ENCODE results near the gene SIM1. TPM values are rescaled to one million over a fixed set of nuclear protein-coding genes. Genes with fewer than 3 reads are reported as not detected.

The SIM1 gene
- total RNA-seq, 1 experiment from 2014 or later: 0.13 TPM

GRCh38 chr6:100433726-100434435 is 30.8 kb downstream of the SIM1 start:
- BruUV-seq (replicated peaks): no TSS peak
- Histone ChIP-seq H3K4me1 (replicated peaks; ENCODE audit: insufficient read depth) (0 out of 2 replicates have a peak, but pooled peaks cover 5% of the 10 kb centered on the region), H3K36me3 (ENCODE audit: low read depth) (no peaks in the 10 kb centered on the region), H3K9me2 (ENCODE audit: insufficient read depth) (no peaks in the 10 kb centered on the region), H4K20me1 (ENCODE audit: insufficient read depth) (no peaks in the 10 kb centered on the region), H3K4me3 (no peak overlapping the region), H3K9me3 (ENCODE audit: insufficient read depth, low read depth) (no peaks in the 10 kb centered on the region; the same call in 1 of the 2 replicates), H3K27me3 (ENCODE audit: insufficient read depth, low read depth) (no peaks in the 10 kb centered on the region), H2AFZ (no peak overlapping the region), H3K4me2 (no peak overlapping the region), H3F3A (ENCODE audit: insufficient read depth, low read depth) (no peaks in the 10 kb centered on the region), H3K27ac (no peak overlapping the region), H3K79me2 (ENCODE audit: low read depth) (no peaks in the 10 kb centered on the region)
- intact Hi-C loops (cut with micrococcal nuclease; ENCODE audit: unreplicated experiment): no loop called here
- POLR2A ChIA-PET (ENCODE audit: unreplicated experiment): interaction anchor here (0.7 kb wide), 1 partner anchor 200 kb away, joined by 8 read pairs; no protein-coding TSS in a partner anchor
- TF ChIP-seq EZH2 (IDR thresholded peaks at IDR 0.05; ENCODE audit: low read depth): no peak
- no peak for TF ChIP-seq CTCF (conservative IDR thresholded peaks at IDR 0.05)
- DNase-seq: no peak
- CTCF ChIA-PET: no interaction called here

- H3K27ac ChIP-seq: no peak overlapping the region
- intact Hi-C loops (cut with micrococcal nuclease; ENCODE audit: unreplicated experiment): no loop called here
- H3K9me3 ChIP-seq (ENCODE audit: insufficient read depth, low read depth): no peaks in the 10 kb centered on the region; the same call in 1 of the 2 replicates
- H3K27me3 ChIP-seq (ENCODE audit: insufficient read depth, low read depth): no peaks in the 10 kb centered on the region
- DNase-seq: no peak
- no peak overlapping the region for H3K4me2 ChIP-seq
- no peak overlapping the region for H2AFZ ChIP-seq
- H3K36me3 ChIP-seq (ENCODE audit: low read depth): no peaks in the 10 kb centered on the region
- no peaks in the 10 kb centered on the region for H3K9me2 ChIP-seq (ENCODE audit: insufficient read depth)
- CTCF ChIA-PET: no interaction called here
- 0 out of 2 replicates have a peak, but pooled peaks cover 5% of the 10 kb centered on the region for H3K4me1 ChIP-seq (replicated peaks; ENCODE audit: insufficient read depth)
- no peak overlapping the region for H3K4me3 ChIP-seq
- no peak for TF ChIP-seq CTCF (conservative IDR thresholded peaks at IDR 0.05)
- TF ChIP-seq EZH2 (IDR thresholded peaks at IDR 0.05; ENCODE audit: low read depth): no peak
- H4K20me1 ChIP-seq (ENCODE audit: insufficient read depth): no peaks in the 10 kb centered on the region
- POLR2A ChIA-PET (ENCODE audit: unreplicated experiment): no interaction called here
- H3K79me2 ChIP-seq (ENCODE audit: low read depth): no peaks in the 10 kb centered on the region
- H3F3A ChIP-seq (ENCODE audit: insufficient read depth, low read depth): no peaks in the 10 kb centered on the region
- no TSS peak for BruUV-seq (replicated peaks)
Measured at GRCh38 chr6:100432136-100432535, 32.6 kb downstream of the SIM1 start.

DNA sequence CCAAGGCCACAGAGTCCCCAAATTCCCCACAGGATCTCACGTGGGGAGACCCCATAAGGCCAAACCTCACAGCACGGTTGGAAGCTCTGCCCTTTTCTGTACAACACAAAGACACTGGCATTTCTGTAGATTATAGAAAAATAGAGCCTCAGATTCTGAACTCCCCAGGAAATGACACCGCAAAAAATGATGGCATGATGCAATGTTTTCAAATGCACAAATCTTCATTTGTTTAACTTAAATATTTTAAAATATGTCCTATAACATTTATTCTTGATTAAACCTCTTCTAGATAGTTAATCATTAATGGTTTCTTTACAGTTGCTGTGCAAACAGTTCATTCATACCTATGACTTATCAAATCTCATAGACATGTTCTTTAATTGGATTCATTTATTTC is 33.8 kb downstream of the SIM1 start:
- BruUV-seq (replicated peaks): no TSS peak
- Histone ChIP-seq H3K9me2 (ENCODE audit: insufficient read depth) (no peaks in the 10 kb centered on the region), H3K27me3 (ENCODE audit: insufficient read depth, low read depth) (no peaks in the 10 kb centered on the region), H2AFZ (no peak overlapping the region), H4K20me1 (ENCODE audit: insufficient read depth) (no peaks in the 10 kb centered on the region), H3K79me2 (ENCODE audit: low read depth) (no peaks in the 10 kb centered on the region), H3K4me2 (no peak overlapping the region), H3K9me3 (ENCODE audit: insufficient read depth, low read depth) (no peaks in the 10 kb centered on the region; the same call in 1 of the 2 replicates), H3K4me1 (replicated peaks; ENCODE audit: insufficient read depth) (0 out of 2 replicates have a peak, but pooled peaks cover 4% of the 10 kb centered on the region), H3K27ac (no peak overlapping the region), H3K36me3 (ENCODE audit: low read depth) (no peaks in the 10 kb centered on the region), H3F3A (ENCODE audit: insufficient read depth, low read depth) (no peaks in the 10 kb centered on the region), H3K4me3 (no peak overlapping the region)
- no peak for TF ChIP-seq EZH2 (IDR thresholded peaks at IDR 0.05; ENCODE audit: low read depth)
- no peak for TF ChIP-seq CTCF (conservative IDR thresholded peaks at IDR 0.05)
- POLR2A ChIA-PET (ENCODE audit: unreplicated experiment): no interaction called here
- CTCF ChIA-PET: no interaction called here
- no peak for DNase-seq
- intact Hi-C loops (cut with micrococcal nuclease; ENCODE audit: unreplicated experiment): no loop called here
